ENCODE measurements around the gene GLRX5. TPM values are rescaled to one million over a fixed set of nuclear protein-coding genes. Genes with fewer than 3 reads are reported as not detected.

Gene GLRX5
- total RNA-seq, 1 donor from 2014 or later: 38.9 TPM

- Mint-ChIP-seq H3K9me3 (ENCODE audit: unreplicated experiment) (peaks cover 1% of the 10 kb centered on the region), H3K4me1 (ENCODE audit: low read depth, unreplicated experiment) (no peaks in the 10 kb centered on the region), H3K27me3 (ENCODE audit: unreplicated experiment) (no peaks in the 10 kb centered on the region), H3K27ac (ENCODE audit: unreplicated experiment) (no peak overlapping the region), H3K4me3 (ENCODE audit: unreplicated experiment) (no peak overlapping the region), H3K36me3 (ENCODE audit: unreplicated experiment) (no peaks in the 10 kb centered on the region)
- TF ChIP-seq, protein P1, sequence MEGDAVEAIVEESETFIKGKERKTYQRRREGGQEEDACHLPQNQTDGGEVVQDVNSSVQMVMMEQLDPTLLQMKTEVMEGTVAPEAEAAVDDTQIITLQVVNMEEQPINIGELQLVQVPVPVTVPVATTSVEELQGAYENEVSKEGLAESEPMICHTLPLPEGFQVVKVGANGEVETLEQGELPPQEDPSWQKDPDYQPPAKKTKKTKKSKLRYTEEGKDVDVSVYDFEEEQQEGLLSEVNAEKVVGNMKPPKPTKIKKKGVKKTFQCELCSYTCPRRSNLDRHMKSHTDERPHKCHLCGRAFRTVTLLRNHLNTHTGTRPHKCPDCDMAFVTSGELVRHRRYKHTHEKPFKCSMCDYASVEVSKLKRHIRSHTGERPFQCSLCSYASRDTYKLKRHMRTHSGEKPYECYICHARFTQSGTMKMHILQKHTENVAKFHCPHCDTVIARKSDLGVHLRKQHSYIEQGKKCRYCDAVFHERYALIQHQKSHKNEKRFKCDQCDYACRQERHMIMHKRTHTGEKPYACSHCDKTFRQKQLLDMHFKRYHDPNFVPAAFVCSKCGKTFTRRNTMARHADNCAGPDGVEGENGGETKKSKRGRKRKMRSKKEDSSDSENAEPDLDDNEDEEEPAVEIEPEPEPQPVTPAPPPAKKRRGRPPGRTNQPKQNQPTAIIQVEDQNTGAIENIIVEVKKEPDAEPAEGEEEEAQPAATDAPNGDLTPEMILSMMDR (IDR thresholded peaks at IDR 0.05; ENCODE audit: partially characterized antibody, unreplicated experiment): no peak
- DNase-seq: no peak
These were observed 18.3 kb downstream of the GLRX5 start for GRCh38 chr14:95553141-95553540.

DNA sequence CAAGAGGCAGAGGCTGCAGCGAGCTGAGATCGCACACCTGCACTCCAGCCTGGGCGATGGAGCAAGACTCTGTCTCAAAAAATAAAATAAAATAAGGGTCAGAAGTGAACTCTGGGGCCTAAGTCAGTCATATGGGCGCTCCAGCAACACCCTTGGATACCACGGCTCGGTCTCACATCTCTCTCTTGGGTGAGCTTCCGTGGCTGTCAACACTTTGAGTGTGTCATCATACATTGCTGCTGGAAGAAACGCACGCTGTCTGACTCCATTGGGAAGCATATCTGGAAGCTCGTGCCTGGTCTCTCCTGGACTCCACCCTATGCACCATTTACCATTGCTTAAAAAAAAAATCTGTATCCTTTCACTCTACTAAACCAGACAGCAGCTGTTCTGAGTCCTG is 20.2 kb downstream of the GLRX5 start:
- Mint-ChIP-seq H3K27me3 (ENCODE audit: unreplicated experiment) (no peaks in the 10 kb centered on the region), H3K4me3 (ENCODE audit: unreplicated experiment) (no peak overlapping the region), H3K36me3 (ENCODE audit: unreplicated experiment) (no peaks in the 10 kb centered on the region), H3K4me1 (ENCODE audit: low read depth, unreplicated experiment) (no peaks in the 10 kb centered on the region), H3K9me3 (ENCODE audit: unreplicated experiment) (peaks cover 1% of the 10 kb centered on the region), H3K27ac (ENCODE audit: unreplicated experiment) (no peak overlapping the region)
- no peak for DNase-seq
- TF ChIP-seq, protein P1 (IDR thresholded peaks at IDR 0.05; ENCODE audit: partially characterized antibody, unreplicated experiment): no peak

GRCh38 chr14:95557291-95557690 is 22.4 kb downstream of the GLRX5 start:
- Mint-ChIP-seq H3K9me3 (ENCODE audit: unreplicated experiment) (peaks cover 4% of the 10 kb centered on the region), H3K36me3 (ENCODE audit: unreplicated experiment) (no peaks in the 10 kb centered on the region)
- DNase-seq: no peak

GRCh38 chr14:95557832-95558231 is 23.0 kb downstream of the GLRX5 start:
- peaks cover 4% of the 10 kb centered on the region for H3K4me1 Mint-ChIP-seq (ENCODE audit: low read depth, unreplicated experiment)
- peaks cover 5% of the 10 kb centered on the region for H3K27me3 Mint-ChIP-seq (ENCODE audit: unreplicated experiment)
- H3K9me3 Mint-ChIP-seq (ENCODE audit: unreplicated experiment): peaks cover 4% of the 10 kb centered on the region
- H3K36me3 Mint-ChIP-seq (ENCODE audit: unreplicated experiment): no peaks in the 10 kb centered on the region
- no peak overlapping the region for H3K27ac Mint-ChIP-seq (ENCODE audit: unreplicated experiment)
- no peak for DNase-seq
- TF ChIP-seq, protein P1 (IDR thresholded peaks at IDR 0.05; ENCODE audit: partially characterized antibody, unreplicated experiment): no peak
- no peak overlapping the region for H3K4me3 Mint-ChIP-seq (ENCODE audit: unreplicated experiment)

More at GRCh38 chr14:95557291-95557690, 22.4 kb downstream of the GLRX5 start:
- Mint-ChIP-seq H3K27me3 (ENCODE audit: unreplicated experiment) (peaks cover 5% of the 10 kb centered on the region), H3K27ac (ENCODE audit: unreplicated experiment) (no peak overlapping the region), H3K4me3 (ENCODE audit: unreplicated experiment) (no peak overlapping the region), H3K4me1 (ENCODE audit: low read depth, unreplicated experiment) (peaks cover 4% of the 10 kb centered on the region)
- TF ChIP-seq, protein P1 (IDR thresholded peaks at IDR 0.05; ENCODE audit: partially characterized antibody, unreplicated experiment): no peak

DNA sequence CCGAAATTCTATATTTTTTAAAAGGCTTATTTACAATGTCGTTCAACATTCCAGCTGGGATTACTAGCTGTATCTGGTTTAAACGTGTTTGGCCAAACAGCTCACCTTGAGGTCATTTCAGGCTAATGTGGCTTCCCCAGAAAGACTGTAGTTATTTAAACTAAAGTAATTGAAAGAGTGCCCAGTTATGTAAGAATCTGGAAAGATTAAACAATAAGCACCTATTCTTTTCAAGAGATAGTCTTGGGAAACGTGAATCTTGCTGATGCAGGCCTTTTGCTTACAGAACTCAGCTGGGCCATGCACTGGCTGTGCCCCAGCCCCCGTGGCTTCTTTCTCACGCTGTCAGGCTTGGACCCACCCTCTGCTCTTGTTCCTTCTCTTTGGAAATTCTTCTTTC is 24.4 kb downstream of the GLRX5 start:
- H3K36me3 Mint-ChIP-seq (ENCODE audit: unreplicated experiment): no peaks in the 10 kb centered on the region
- no peak overlapping the region for H3K27ac Mint-ChIP-seq (ENCODE audit: unreplicated experiment)
- H3K27me3 Mint-ChIP-seq (ENCODE audit: unreplicated experiment): peaks cover 5% of the 10 kb centered on the region
- TF ChIP-seq, protein P1 (IDR thresholded peaks at IDR 0.05; ENCODE audit: partially characterized antibody, unreplicated experiment): no peak
- H3K4me1 Mint-ChIP-seq (ENCODE audit: low read depth, unreplicated experiment): peaks cover 4% of the 10 kb centered on the region
- H3K9me3 Mint-ChIP-seq (ENCODE audit: unreplicated experiment): peaks cover 4% of the 10 kb centered on the region
- no peak overlapping the region for H3K4me3 Mint-ChIP-seq (ENCODE audit: unreplicated experiment)
- no peak for DNase-seq

Data from glutamatergic neuron (in vitro differentiated cells).